ENCODE measurements around the gene ITLN1.
A peak's percentile ranks its signal among the peaks of the same experiment; 100 is the strongest.
"Not testable (repeated sequence)": the region's sequence is repeated elsewhere in the genome, so short reads cannot be mapped to it uniquely, and the experiment has no call there.

Gene ITLN1

GRCh38 chr1:160883581-160884513 lies 1.1 kb downstream of the ITLN1 start:
- no peak for DNase-seq (ENCODE audit: low read depth)

GRCh38 chr1:160882582-160882981 lies 2.4 kb downstream of the ITLN1 start:
- no peak for DNase-seq (ENCODE audit: low read depth)

GRCh38 chr1:160881264-160881663 lies 3.7 kb downstream of the ITLN1 start:
- not testable (repeated sequence) for DNase-seq (ENCODE audit: low read depth)

GRCh38 chr1:160880216-160880615 lies 4.8 kb downstream of the ITLN1 start:
- no peak for DNase-seq (ENCODE audit: low read depth)

- DNase-seq (ENCODE audit: low read depth): no peak
These were observed 5.9 kb downstream of the ITLN1 start for GRCh38 chr1:160879056-160879455.

- DNase-seq (ENCODE audit: low read depth): no peak
These were observed 7.8 kb downstream of the ITLN1 start for GRCh38 chr1:160877221-160877620.

GRCh38 chr1:160876311-160876710 lies 8.7 kb downstream of the ITLN1 start:
- DNase-seq (ENCODE audit: low read depth): no peak

- not testable (repeated sequence) for DNase-seq (ENCODE audit: low read depth)
These were observed 9.4 kb downstream of the ITLN1 start for GRCh38 chr1:160875591-160875990.

- no peak for DNase-seq (ENCODE audit: low read depth)
These were observed 10.0 kb downstream of the ITLN1 start for GRCh38 chr1:160874935-160875334.

- DNase-seq (ENCODE audit: low read depth): no peak
These were observed 16.8 kb downstream of the ITLN1 start for GRCh38 chr1:160868141-160868540.

- DNase-seq (ENCODE audit: low read depth): peak; percentile 38
These were observed 17.3 kb downstream of the ITLN1 start for GRCh38 chr1:160867651-160868050.

GRCh38 chr1:160866695-160867260 lies 18.2 kb downstream of the ITLN1 start:
- no peak for DNase-seq (ENCODE audit: low read depth)

- DNase-seq (ENCODE audit: low read depth): no peak
These were observed 18.8 kb downstream of the ITLN1 start for GRCh38 chr1:160866001-160866694.

GRCh38 chr1:160865337-160865736 lies 19.6 kb downstream of the ITLN1 start:
- DNase-seq (ENCODE audit: low read depth): no peak

GRCh38 chr1:160864173-160864572 lies 20.8 kb downstream of the ITLN1 start:
- no peak for DNase-seq (ENCODE audit: low read depth)

GRCh38 chr1:160863774-160864131 lies 21.2 kb downstream of the ITLN1 start:
- DNase-seq (ENCODE audit: low read depth): no peak

GRCh38 chr1:160863061-160863773 lies 21.8 kb downstream of the ITLN1 start:
- DNase-seq (ENCODE audit: low read depth): no peak

- DNase-seq (ENCODE audit: low read depth): peak; percentile 66
These were observed 22.5 kb downstream of the ITLN1 start, which contains the start of gene CD244 for GRCh38 chr1:160862203-160863060. TSS of gene CD244 (minus strand) at chr1:160862887. CDS start at chr1:160862677, 210 bp downstream.

GRCh38 chr1:160860840-160861505 lies 24.0 kb downstream of the ITLN1 start:
- no peak for DNase-seq (ENCODE audit: low read depth)

- no peak for DNase-seq (ENCODE audit: low read depth)
These were observed 25.8 kb downstream of the ITLN1 start for GRCh38 chr1:160859166-160859565.

- no peak for DNase-seq (ENCODE audit: low read depth)
These were observed 26.5 kb downstream of the ITLN1 start for GRCh38 chr1:160858507-160858906.
